ENCODE measurements around the gene RALGAPA2.

GRCh38 chr20:20399531-20400500 is 312.6 kb downstream of the RALGAPA2 start:
- TF ChIP-seq, protein P1, sequence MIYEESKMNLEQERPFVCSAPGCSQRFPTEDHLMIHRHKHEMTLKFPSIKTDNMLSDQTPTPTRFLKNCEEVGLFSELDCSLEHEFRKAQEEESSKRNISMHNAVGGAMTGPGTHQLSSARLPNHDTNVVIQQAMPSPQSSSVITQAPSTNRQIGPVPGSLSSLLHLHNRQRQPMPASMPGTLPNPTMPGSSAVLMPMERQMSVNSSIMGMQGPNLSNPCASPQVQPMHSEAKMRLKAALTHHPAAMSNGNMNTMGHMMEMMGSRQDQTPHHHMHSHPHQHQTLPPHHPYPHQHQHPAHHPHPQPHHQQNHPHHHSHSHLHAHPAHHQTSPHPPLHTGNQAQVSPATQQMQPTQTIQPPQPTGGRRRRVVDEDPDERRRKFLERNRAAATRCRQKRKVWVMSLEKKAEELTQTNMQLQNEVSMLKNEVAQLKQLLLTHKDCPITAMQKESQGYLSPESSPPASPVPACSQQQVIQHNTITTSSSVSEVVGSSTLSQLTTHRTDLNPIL (CRISPR knock-in tag; IDR thresholded peaks at IDR 0.05; ENCODE audit: low read depth) = no peak
- no peak for TF ChIP-seq ZNF8 (CRISPR knock-in tag; IDR thresholded peaks at IDR 0.05)
- TF ChIP-seq ZFP3 (CRISPR knock-in tag; IDR thresholded peaks at IDR 0.05) = no peak
- no peak for TF ChIP-seq RARB (CRISPR knock-in tag; IDR thresholded peaks at IDR 0.05)
- no peak for TF ChIP-seq PATZ1 (CRISPR knock-in tag; IDR thresholded peaks at IDR 0.05; ENCODE audit: borderline replicate concordance)
- TF ChIP-seq TOX (CRISPR knock-in tag; IDR thresholded peaks at IDR 0.05; ENCODE audit: borderline replicate concordance) = no peak
- no peak for TF ChIP-seq TSHZ2 (CRISPR knock-in tag; IDR thresholded peaks at IDR 0.05)
- no peak for TF ChIP-seq ZFP30 (CRISPR knock-in tag; IDR thresholded peaks at IDR 0.05)
